ENCODE data around the gene GCSAM.

DNA sequence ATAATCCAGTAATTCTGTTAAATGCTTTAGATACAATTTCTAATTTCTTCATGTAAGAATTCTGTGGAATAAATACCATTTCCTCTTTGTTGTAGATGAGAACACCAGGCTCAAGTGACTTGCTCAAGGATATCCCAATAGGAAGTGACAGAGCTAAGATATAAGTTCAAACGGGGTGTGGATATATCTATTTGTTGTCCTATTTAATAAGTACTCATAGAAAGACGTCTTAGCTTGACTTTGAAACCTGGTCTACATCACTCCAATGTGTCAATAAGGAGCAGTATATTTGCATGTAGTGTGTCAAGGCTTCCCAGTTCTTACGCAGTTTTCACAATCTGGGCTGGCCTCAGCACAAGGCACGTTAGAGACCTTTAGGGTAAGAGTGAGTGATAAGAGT lies 4.7 kb upstream of the GCSAM start:
- no peak for TF ChIP-seq CHD2 (IDR thresholded peaks at IDR 0.05; ENCODE audit: low read length, partially characterized antibody)
- TF ChIP-seq, protein P1, sequence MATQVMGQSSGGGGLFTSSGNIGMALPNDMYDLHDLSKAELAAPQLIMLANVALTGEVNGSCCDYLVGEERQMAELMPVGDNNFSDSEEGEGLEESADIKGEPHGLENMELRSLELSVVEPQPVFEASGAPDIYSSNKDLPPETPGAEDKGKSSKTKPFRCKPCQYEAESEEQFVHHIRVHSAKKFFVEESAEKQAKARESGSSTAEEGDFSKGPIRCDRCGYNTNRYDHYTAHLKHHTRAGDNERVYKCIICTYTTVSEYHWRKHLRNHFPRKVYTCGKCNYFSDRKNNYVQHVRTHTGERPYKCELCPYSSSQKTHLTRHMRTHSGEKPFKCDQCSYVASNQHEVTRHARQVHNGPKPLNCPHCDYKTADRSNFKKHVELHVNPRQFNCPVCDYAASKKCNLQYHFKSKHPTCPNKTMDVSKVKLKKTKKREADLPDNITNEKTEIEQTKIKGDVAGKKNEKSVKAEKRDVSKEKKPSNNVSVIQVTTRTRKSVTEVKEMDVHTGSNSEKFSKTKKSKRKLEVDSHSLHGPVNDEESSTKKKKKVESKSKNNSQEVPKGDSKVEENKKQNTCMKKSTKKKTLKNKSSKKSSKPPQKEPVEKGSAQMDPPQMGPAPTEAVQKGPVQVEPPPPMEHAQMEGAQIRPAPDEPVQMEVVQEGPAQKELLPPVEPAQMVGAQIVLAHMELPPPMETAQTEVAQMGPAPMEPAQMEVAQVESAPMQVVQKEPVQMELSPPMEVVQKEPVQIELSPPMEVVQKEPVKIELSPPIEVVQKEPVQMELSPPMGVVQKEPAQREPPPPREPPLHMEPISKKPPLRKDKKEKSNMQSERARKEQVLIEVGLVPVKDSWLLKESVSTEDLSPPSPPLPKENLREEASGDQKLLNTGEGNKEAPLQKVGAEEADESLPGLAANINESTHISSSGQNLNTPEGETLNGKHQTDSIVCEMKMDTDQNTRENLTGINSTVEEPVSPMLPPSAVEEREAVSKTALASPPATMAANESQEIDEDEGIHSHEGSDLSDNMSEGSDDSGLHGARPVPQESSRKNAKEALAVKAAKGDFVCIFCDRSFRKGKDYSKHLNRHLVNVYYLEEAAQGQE (IDR thresholded peaks at IDR 0.05; ENCODE audit: low read depth, low read length) = no peak
- TF ChIP-seq, protein P2, sequence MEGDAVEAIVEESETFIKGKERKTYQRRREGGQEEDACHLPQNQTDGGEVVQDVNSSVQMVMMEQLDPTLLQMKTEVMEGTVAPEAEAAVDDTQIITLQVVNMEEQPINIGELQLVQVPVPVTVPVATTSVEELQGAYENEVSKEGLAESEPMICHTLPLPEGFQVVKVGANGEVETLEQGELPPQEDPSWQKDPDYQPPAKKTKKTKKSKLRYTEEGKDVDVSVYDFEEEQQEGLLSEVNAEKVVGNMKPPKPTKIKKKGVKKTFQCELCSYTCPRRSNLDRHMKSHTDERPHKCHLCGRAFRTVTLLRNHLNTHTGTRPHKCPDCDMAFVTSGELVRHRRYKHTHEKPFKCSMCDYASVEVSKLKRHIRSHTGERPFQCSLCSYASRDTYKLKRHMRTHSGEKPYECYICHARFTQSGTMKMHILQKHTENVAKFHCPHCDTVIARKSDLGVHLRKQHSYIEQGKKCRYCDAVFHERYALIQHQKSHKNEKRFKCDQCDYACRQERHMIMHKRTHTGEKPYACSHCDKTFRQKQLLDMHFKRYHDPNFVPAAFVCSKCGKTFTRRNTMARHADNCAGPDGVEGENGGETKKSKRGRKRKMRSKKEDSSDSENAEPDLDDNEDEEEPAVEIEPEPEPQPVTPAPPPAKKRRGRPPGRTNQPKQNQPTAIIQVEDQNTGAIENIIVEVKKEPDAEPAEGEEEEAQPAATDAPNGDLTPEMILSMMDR (IDR thresholded peaks at IDR 0.05) = no peak
- no peak for TF ChIP-seq TCF12 (IDR thresholded peaks at IDR 0.05)
- TF ChIP-seq JUND (IDR thresholded peaks at IDR 0.05) = no peak
- TF ChIP-seq, protein P3, sequence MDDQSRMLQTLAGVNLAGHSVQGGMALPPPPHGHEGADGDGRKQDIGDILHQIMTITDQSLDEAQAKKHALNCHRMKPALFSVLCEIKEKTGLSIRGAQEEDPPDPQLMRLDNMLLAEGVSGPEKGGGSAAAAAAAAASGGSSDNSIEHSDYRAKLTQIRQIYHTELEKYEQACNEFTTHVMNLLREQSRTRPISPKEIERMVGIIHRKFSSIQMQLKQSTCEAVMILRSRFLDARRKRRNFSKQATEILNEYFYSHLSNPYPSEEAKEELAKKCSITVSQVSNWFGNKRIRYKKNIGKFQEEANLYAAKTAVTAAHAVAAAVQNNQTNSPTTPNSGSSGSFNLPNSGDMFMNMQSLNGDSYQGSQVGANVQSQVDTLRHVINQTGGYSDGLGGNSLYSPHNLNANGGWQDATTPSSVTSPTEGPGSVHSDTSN (IDR thresholded peaks at IDR 0.05) = no peak
- no peak for TF ChIP-seq SMC3 (IDR thresholded peaks at IDR 0.05; ENCODE audit: low read depth, low read length)
- TF ChIP-seq TAF1 (IDR thresholded peaks at IDR 0.05; ENCODE audit: borderline replicate concordance, low read depth, low read length) = no peak
- no peak for TF ChIP-seq RFX5 (IDR thresholded peaks at IDR 0.05; ENCODE audit: low read length)
- no peak for TF ChIP-seq GABPA (IDR thresholded peaks at IDR 0.05; ENCODE audit: low read depth)
- TF ChIP-seq EZH2phosphoT487 (IDR thresholded peaks at IDR 0.05; ENCODE audit: borderline replicate concordance, low read depth) = no peak
- TF ChIP-seq SIN3A (IDR thresholded peaks at IDR 0.05; ENCODE audit: borderline replicate concordance, low read depth, low read length) = no peak
- no peak for TF ChIP-seq FOSL2 (IDR thresholded peaks at IDR 0.05; ENCODE audit: borderline replicate concordance, low read depth)
- TF ChIP-seq, protein P4, sequence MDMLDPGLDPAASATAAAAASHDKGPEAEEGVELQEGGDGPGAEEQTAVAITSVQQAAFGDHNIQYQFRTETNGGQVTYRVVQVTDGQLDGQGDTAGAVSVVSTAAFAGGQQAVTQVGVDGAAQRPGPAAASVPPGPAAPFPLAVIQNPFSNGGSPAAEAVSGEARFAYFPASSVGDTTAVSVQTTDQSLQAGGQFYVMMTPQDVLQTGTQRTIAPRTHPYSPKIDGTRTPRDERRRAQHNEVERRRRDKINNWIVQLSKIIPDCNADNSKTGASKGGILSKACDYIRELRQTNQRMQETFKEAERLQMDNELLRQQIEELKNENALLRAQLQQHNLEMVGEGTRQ (IDR thresholded peaks at IDR 0.05; ENCODE audit: borderline replicate concordance, low read depth, low read length) = no peak

Data from SK-N-SH (cell line).